ENCODE data around the gene BTBD9. TPM values are rescaled to one million over a fixed set of nuclear protein-coding genes. Genes with fewer than 3 reads are reported as not detected.
"Not testable (repeated sequence)": the region's sequence is repeated elsewhere in the genome, so short reads cannot be mapped to it uniquely, and the experiment has no call there.

BTBD9 gene
- total and polyA plus RNA-seq, 10 donors = 1.2 to 43.1 (median 27.8) TPM

GRCh38 chr6:38124224-38124926, 515.4 kb downstream of the BTBD9 start:
- not testable (repeated sequence) for DNase-seq
- peak in 1 of 3 donors; percentile 39 for TF ChIP-seq POLR2AphosphoS5 (IDR thresholded peaks at IDR 0.05)
- 96 to 98% (median 97%) methylated on average over 24 to 40 of the region's 40 CpGs for WGBS, 5 donors

GRCh38 chr6:38119516-38119915, 520.2 kb downstream of the BTBD9 start:
- Histone ChIP-seq H3K4me3 (no peak overlapping the region), H3K27me3 (replicated peaks in 1 of 7) (no peaks in the 10 kb centered on the region), H3K27ac (no peak overlapping the region), H3K4me1 (peaks cover 0 to 12% (median 0%) of the 10 kb centered on the region in 6 donors), H3K36me3 (peaks cover 0 to 89% (median 14%) of the 10 kb centered on the region in 6 donors), H3K9me3 (no peaks in the 10 kb centered on the region)
- no peak for DNase-seq
- intact Hi-C loops (cut with DNase I; ENCODE audit: low total_unique reads) = no loop called here
- TF ChIP-seq POLR2AphosphoS5 (IDR thresholded peaks at IDR 0.05) (no peak), POLR2A (IDR thresholded peaks at IDR 0.05) (no peak)
- TF ChIP-seq, protein P1, sequence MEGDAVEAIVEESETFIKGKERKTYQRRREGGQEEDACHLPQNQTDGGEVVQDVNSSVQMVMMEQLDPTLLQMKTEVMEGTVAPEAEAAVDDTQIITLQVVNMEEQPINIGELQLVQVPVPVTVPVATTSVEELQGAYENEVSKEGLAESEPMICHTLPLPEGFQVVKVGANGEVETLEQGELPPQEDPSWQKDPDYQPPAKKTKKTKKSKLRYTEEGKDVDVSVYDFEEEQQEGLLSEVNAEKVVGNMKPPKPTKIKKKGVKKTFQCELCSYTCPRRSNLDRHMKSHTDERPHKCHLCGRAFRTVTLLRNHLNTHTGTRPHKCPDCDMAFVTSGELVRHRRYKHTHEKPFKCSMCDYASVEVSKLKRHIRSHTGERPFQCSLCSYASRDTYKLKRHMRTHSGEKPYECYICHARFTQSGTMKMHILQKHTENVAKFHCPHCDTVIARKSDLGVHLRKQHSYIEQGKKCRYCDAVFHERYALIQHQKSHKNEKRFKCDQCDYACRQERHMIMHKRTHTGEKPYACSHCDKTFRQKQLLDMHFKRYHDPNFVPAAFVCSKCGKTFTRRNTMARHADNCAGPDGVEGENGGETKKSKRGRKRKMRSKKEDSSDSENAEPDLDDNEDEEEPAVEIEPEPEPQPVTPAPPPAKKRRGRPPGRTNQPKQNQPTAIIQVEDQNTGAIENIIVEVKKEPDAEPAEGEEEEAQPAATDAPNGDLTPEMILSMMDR (IDR thresholded peaks at IDR 0.05 in 8 of 11, conservative IDR thresholded peaks at IDR 0.05 in 3 of 11) = no peak
- 92 to 95% (median 93%) methylated on average over 6 of the region's 6 CpGs for WGBS, 5 donors

More at GRCh38 chr6:38124224-38124926, 515.4 kb downstream of the BTBD9 start:
- H3K36me3 ChIP-seq = peaks cover 0 to 77% (median 11%) of the 10 kb centered on the region in 6 donors
- H3K9me3 ChIP-seq; H3K4me3 ChIP-seq; H3K27me3 ChIP-seq (replicated peaks in 1 of 7); H3K4me1 ChIP-seq; intact Hi-C loops (cut with DNase I; ENCODE audit: low total_unique reads); H3K27ac ChIP-seq: not testable (repeated sequence)

GRCh38 chr6:38118791-38119365, 520.9 kb downstream of the BTBD9 start:
- 63 to 79% (median 78%) methylated on average over 2 of the region's 2 CpGs for WGBS, 5 donors
- DNase-seq = no peak

More at GRCh38 chr6:38118791-38119365, 520.9 kb downstream of the BTBD9 start:
- H3K27ac ChIP-seq = no peak overlapping the region
- peaks cover 0 to 12% (median 0%) of the 10 kb centered on the region in 6 donors for H3K4me1 ChIP-seq
- no peaks in the 10 kb centered on the region for H3K27me3 ChIP-seq (replicated peaks in 1 of 7)
- H3K4me3 ChIP-seq = no peak overlapping the region
- no peak for TF ChIP-seq POLR2A (IDR thresholded peaks at IDR 0.05)
- TF ChIP-seq, protein P1 (IDR thresholded peaks at IDR 0.05 in 8 of 11, conservative IDR thresholded peaks at IDR 0.05 in 3 of 11) = no peak
- no peak for TF ChIP-seq POLR2AphosphoS5 (IDR thresholded peaks at IDR 0.05)
- no peaks in the 10 kb centered on the region for H3K9me3 ChIP-seq
- intact Hi-C loops (cut with DNase I; ENCODE audit: low total_unique reads) = no loop called here
- peaks cover 0 to 82% (median 14%) of the 10 kb centered on the region in 6 donors for H3K36me3 ChIP-seq

Small RNA genes lying within 50 kb of the gene (small RNA-seq; reads per million reads assigned to genes)
- gene RF00019 = 0 reads per million in 4 donors
- gene RF00279 = 0 to 0.29 (median 0.14) reads per million in 4 donors

Other genes starting within 250 kb of the BTBD9 start
- 100 to 1,000 TPM in 1 of 7 donors, 10 to 100 TPM in 6; 39.9 to 113 (median 58.2) TPM for gene GLO1, start 63.2 kb upstream of the BTBD9 start, total RNA-seq
- 100 to 1,000 TPM in 1 of 3 donors, 10 to 100 TPM in 2; 67.0 to 106 (median 94.0) TPM for gene GLO1, start 63.2 kb upstream of the BTBD9 start, polyA plus RNA-seq
- 10 to 100 TPM in 2 of 7 donors, 1 to 10 TPM in 5; 1.7 to 15.6 (median 6.3) TPM for gene DNAH8, start 75.4 kb upstream of the BTBD9 start, total RNA-seq
- under 1 TPM; 0.20 to 0.51 (median 0.46) TPM for gene DNAH8, start 75.4 kb upstream of the BTBD9 start, polyA plus RNA-seq